GM21526 (cell line): ENCODE measurements around the gene BCL6B.

Experiments used
- ATAC-seq: cut with Tn5 transposase; IDR thresholded peaks from one replicate; pipeline ENCODE4 v1.9.1; 2021; ENCODE audit warnings: moderate library complexity; ENCODE audit not compliant: unreplicated experiment, low FRiP score

Gene BCL6B

DNA sequence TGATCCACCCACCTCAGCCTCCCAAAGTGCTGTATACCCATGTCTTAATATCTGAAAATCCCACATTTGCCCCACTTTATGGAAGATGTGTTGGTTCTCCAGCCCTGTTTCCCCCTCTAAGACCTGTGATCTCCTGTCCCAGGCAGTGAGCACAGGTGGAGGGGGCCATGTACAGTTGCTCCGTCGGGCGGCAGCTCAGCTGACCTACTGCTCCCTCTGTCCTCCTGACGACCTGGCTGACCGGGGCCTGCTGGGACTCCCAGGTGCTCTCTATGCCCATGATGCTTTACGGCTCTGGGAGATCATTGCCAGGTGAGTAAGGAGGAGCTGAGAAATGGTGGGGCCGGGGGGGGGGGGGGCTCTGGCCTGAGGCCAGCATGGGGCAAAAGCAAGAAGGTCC lies 17.1 kb upstream of the BCL6B start:
- ATAC-seq: no peak

DNA sequence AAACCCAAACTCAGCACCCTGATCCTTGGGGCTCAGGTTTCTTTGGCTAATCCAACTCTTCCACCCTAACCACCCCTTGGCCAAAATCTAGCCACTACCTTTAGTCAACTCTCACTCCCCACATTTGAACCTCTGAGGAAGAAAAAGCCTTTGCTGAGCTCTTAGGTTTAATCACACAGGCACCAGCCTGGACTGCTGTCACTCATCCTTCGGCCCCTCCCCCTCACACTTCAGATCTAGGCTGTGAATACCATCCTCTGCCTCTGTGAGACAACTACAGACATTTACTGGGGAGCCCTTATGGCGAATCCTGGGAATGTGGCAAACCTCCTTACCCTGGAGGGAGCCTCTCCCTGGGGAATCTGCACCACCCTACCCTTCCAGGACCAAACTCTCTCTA lies 15.7 kb upstream of the BCL6B start:
- no peak for ATAC-seq

DNA sequence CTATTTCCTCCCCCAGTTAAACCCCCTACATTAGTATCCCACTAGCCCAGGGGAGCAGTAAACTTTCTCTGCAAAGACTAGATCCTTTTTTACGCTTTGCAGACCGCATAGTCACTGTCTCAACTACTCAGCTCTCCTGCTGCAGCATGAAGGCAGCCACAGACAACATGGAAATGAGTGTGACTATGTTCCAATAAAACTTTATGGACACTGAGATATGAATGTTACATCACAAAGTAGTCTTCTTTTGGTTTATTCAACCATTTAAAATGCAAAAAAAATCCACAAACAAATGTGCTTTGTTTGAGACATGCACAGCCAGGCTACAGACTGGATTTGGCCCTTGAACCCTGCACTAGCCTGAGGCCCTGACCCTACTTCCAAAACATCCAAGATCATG lies 12.3 kb upstream of the BCL6B start:
- no peak for ATAC-seq

DNA sequence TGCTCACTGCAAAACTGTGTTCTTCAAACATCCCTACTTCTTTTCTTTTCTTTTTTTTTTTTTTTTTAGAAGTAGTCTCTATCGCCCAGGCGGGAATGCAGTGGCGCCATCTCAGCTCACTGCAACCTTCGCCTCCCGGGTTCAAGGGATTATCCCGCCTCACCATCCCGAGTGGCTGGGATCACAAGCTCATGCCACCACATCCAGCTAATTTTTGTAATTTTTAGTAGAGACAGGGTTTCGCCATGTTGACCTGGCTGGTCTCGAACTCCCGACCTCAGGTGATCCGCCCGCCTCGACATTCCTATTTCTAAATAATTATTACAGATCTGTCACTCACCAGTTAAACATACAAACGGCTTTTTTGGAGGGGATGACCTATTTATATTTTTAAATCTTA lies 11.4 kb upstream of the BCL6B start:
- no peak for ATAC-seq

DNA sequence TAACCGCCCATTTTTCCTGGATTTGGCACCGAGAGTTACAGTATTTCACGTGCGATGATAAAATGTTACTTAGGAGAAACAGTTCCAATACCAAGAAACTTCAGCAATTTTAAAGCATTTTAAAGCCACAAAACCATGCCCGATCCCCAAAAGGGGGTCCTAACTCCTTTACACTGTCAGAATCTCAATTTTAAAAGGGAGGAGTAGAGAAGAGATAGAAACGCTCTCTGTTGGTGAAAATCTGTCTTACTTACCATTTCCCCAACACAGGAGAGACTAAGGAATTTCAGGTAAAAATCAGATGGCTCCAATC lies 11.0 kb upstream of the BCL6B start:
- no peak for ATAC-seq

DNA sequence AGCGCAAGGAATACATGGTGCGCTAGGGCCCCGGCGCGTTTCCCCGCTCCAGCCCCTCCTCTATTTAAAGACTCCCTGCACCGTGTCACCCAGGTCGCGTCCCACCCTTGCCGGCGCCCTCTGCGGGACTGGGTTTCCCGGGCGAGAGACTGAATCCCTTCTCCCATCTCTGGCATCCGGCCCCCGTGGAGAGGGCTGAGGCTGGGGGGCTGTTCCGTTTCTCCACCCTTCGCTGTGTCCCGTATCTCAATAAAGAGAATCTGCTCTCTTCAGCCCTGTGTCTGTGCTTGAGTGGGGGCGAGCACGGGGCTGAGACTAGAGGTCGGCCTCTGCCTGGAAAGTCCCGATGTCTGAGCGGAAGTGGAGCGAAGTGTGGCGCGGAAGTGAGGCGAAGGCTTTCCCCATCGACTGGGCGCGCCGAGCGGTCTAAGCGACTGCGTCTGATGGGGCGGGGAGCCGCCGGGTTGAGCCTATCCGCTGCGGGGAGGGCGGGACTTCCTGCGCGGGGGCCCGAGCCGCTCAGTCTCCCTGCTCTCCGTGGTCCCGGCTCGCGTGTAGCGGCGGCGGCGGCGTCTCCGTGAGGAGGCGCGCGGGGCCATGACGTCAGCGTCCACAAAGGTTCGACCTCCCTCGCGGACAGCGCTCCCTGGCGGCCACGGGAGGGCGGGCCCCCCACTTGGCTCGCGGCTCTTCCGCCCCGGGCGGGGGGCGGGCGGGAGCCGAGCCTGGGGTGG lies 8.4 kb upstream of the BCL6B start:
- ATAC-seq: peak; percentile 73

DNA sequence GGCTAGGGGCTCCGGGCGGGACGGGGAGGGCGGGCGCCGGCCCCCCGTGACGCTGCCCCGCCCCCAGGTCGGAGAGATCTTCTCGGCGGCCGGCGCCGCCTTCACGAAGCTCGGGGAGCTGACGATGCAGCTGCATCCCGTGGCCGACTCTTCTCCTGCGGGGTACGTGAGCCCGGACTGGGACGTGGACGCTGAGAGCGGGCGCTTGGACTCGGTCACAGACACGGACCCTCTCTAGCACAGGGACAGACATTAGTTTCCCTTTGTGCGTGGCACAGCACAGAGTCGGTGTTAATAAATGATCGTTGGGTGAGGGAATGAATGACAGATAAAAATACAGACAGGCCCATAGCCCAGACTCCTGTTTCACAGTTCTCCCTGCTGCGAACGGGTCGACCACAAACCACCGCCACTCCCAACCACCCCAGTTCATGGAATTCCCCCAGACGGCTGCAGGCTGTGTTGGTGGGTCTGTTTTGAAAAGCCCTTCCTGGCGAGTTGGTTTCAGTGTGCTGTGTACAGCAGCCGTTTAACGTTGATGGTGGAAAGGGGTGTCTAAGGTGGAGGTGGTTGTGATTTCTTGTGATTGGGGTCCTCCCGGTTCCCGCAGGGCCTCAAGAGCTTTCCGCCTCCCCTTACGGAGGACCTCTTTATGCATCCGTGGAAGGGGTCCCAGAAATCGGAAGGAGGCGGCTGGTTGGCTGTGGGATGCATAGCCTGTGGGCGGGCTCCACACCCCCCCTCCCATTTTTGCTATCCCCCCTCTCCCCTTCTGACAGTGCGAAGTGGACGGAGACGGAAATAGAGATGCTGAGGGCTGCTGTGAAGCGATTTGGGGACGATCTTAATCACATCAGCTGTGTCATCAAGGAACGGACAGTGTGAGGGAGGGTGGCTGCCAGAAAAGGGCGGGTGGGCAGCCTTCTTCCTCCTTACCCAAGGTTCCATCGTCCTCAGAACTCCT lies 7.6 kb upstream of the BCL6B start:
- peak; percentile 1 for ATAC-seq

DNA sequence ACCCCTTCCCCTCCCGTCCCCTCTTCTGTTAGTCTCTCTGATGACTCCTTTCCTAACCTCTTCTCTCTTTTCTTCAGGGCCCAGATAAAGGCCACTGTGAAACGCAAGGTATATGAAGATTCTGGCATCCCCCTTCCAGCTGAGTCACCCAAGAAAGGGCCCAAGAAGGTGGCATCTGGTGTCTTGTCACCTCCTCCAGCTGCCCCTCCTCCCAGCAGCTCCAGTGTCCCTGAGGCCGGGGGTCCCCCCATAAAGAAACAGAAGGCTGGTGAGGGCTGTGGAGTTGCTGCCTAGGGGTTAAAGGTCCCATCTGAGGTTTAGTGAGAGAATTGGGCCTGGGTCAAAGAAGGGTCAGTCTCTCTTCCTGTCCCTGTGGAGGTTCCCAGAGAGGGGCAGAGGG lies 6.4 kb upstream of the BCL6B start:
- ATAC-seq: no peak

DNA sequence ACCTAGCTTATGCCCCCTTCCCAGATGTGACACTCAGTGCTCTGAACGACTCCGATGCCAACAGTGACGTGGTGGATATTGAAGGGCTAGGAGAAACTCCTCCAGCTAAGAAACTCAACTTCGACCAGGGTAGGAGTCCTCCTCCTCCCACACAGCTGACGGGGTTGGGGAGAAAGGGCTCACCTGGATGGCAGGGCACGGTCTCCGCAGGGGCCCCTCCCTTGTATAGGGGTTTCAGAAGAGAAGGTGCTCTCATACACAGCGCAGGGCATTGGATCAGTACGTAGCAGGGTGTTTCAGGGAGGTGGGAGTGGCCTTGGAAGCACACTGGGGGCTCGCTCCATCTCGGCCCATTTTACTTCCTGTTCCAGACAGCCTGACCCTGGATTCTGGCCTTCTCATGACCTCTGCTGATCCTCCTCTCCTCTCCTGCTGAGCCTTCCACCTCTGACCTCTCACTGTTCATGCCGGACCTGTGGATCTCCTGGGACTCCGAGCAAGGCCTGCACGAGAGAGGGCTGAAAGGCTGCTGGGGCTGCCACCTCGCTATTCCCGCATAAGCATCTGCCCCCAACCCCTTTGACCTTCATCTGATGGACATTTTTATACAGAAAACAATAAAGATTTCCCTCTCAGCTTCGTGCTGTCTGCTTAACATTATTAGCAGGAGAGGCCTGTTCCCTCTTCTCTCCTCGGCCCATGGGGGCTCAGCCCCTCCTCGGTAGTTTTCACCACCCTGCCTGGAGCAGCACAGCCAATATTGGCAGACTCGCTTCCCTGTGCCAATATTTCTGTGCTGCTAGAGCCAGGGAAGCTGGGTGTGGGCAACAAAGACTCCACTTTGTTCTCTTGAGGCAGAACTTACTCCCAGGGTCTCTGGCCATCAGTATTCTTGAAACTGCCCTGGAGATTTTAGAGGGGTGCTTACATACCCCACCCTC lies 5.7 kb upstream of the BCL6B start:
- ATAC-seq: no peak

DNA sequence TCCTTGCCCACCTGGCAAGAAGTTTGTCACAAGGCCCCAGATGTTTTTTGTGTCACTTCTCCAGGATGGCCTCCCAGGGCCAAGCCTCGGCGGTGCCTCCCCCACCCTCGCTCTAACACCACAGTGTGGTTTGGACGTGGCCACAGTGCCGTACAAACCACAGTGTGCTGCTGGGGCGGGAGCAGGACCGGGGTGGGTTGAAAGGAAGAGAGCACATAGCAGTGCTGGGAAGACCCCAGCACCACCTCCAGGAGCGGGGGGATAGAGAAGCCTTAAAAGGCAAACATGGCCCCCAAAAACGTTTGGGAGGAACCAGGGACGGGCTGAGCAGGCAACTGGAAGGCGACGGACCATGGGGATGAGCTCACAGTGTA lies 5.0 kb upstream of the BCL6B start:
- ATAC-seq: no peak

DNA sequence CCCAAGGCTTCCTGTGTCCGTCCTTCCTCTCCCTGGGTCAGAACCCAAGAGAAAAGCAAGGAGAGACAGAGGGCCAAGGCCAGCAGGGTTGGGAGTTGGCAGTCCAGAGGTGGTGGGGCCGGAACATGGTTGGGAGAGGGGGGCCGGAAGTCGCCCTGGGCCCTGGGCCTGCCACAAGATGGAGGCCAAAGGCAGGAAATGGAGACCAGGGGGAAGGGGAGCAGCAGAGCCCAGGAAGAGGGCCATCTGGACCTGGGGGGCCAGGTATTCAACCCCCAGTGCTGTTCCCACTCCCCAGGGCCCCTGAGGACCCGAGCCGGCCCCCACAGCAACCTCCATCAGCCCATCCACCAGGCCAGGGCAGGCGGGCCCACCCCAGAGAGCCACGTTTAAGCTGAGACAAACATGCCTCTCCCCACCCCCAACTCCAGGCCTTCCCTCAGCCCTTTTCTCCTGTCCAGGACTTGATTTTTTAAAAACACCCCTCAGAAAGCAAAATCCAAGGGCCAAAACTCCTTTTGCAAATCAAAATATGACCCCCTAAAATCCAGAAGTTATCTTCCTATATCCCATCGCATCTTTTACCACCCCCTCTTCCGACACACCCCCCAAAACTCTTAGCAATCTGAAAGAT lies 4.4 kb upstream of the BCL6B start:
- ATAC-seq: no peak

DNA sequence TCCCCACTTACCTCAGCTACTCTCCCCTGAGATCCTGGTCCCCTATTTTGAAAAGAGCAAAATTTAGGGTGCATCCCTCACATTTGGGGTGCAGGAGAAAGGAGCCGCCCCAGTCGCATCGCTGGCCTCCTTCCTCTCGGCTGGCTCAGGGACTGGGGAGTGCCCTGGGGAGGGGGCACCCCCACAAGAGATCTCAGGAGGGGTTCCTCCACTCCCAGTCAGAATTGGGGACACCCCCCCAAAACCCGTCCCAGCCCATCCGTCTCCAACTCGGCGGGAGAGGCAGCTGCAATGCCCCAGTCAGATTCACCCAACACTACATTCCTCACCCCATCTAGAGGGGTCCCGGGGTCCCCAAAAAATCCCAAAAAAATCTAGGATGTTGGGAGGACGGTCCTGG lies 3.5 kb upstream of the BCL6B start:
- no peak for ATAC-seq

DNA sequence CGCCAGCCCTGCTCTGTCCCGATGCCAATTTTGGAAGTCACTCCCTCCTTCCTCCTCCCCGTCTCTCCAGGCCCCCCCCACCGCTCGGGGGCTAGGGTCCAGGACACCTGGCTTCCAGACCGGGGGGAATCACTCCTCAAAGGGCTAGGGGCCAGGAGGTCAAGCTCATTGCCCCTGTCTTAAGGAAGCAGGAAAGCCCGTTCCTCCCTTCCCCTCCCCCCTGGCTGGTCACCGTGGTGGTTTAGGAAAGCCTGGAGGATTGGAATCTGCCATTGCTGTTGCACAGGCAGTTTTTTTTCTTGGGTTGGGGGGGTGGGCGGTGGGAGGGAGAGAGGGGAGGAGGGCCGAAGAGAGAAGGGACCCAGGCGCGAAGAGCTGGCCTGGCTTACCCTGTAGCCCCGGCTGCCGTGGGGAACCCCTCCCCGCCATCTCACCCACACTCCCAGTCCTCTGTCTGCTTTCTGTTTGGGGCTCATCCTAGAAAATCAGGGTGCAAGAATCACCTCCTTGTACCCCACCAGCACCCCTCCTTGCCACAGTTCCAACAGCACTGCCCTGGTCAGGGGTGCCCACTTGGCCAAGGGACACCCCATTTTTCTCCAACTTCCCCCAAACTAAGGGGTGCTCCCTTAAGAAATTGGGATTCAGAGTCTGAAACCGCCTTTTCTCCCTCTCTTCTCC lies 2.9 kb upstream of the BCL6B start:
- ATAC-seq: no peak

DNA sequence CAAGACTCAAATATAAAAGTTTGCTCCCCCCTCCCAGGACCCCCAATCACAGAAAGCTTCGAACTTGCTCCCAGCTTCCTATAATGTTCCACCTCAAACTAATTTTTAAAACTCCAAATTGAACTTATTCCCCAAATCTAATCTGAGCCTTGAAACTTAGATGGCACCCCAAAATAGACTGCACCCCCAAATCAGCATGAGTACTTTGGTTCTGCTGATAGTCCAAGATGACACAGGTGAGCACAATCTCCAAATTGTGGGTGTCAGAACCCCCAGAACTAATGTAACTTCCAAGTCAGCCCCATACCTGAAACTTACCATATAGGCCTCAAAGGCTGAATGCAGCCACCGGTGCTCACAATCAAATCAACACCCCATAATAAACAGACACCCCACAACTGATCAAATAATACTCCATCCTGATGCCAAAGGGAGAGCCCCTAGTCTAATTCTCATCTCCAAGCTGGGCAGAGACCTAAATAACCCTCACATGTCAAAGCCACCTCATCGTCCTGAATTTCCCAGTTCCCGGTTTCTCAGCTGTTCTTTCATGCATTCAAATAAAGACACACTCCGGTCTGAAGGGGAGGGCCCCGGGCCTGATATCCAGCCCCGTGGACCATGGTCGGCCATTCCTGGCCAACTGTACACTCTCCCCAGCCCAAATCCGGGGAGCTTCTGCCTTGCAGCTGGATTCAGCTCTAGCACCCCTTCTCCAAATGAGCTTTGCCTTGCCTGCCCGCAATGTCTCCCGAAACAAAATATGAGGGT lies 1.8 kb upstream of the BCL6B start:
- ATAC-seq: no peak

DNA sequence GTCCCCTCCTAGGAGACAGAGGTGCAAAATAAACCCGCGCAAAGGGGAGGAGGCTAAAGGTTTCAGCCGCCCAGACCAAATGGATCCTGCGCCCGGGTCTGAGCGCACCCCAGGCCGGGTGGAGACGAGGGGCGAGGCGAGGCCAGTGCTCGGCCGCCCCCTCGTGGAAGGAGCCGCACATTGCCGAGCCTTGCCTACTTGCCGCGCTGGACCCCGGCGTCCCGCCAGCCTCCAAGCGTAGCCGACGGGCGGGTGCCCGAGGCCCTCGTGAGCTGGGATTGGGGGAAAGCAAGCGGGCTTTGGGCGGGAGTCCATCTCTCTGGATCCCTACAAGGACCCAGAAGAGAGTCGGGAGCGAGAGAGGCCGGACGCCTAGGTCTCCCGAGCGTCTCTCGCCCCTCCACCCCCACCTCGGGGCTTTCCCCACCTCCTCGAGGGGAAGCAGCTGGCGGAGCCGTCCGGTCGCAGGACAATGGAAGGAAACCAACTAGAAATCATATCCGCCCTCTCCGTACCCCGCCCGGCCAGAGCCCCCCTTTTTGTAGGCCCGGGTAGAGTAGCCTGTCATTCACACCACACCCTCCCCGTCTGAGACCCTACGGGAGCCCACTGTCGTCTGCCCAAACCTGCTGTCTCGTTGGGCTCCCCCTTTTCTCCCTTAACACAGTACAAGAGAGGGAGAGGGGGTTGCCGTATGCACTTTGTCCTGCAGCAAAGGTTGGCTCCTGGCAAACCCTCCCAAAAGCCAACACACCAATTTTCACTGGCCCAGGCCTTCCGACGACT lies 664 bp upstream of the BCL6B start:
- peak; percentile 45 for ATAC-seq

DNA sequence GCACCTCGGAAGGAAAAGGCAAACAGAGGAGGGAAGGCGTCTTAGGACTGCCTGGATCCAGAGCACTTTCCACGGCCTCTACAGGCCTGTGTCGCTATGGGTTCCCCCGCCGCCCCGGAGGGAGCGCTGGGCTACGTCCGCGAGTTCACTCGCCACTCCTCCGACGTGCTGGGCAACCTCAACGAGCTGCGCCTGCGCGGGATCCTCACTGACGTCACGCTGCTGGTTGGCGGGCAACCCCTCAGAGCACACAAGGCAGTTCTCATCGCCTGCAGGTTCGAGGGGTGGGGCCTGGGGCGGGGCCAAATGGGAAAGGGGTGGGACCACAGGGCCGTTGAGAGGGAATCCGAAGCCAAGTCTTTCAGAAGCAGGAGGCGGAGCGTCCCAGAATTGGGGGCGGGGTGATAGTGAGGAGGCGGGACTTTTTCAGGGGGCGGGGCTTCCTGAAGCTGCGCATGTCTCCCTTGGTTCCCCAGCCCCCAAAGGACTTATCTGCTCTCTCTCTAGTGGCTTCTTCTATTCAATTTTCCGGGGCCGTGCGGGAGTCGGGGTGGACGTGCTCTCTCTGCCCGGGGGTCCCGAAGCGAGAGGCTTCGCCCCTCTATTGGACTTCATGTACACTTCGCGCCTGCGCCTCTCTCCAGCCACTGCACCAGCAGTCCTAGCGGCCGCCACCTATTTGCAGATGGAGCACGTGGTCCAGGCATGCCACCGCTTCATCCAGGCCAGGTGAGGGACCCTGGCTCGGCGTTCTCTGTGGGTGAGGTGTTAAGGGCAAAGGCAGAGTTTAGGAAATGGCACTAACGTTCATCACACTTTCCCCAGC lies 939 bp downstream of the BCL6B start:
- no peak for ATAC-seq

DNA sequence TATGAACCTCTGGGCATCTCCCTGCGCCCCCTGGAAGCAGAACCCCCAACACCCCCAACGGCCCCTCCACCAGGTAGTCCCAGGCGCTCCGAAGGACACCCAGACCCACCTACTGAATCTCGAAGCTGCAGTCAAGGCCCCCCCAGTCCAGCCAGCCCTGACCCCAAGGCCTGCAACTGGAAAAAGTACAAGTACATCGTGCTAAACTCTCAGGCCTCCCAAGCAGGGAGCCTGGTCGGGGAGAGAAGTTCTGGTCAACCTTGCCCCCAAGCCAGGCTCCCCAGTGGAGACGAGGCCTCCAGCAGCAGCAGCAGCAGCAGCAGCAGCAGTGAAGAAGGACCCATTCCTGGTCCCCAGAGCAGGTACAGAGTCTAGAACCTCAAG lies 1.5 kb downstream of the BCL6B start:
- no peak for ATAC-seq

DNA sequence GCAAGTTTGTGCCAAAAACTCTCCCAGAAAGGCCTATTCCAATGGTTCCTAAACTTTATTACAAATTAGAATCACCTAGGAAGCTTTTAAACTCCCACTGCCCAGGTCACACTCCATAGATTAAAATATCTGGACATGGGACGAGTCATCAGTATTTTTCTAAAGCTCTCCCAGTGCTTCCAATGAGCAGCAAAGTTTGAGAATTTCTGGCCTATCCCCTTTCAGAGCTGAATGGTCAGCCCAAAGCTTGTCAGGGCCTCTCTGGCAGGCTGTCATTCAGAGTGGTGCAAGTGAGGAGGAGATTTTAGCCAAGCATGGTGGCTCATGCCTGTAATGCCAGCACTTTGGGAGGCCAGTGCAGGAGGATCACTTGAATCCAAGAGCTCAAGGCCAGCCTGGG lies 2.4 kb downstream of the BCL6B start:
- ATAC-seq: no peak
